Naive thymus-derived CD4-positive, alpha-beta T cell (primary cell): ENCODE data around the gene GIMAP6. TPM values are rescaled to one million over a fixed set of nuclear protein-coding genes. Genes with fewer than 3 reads are reported as not detected.
A peak's percentile ranks its signal among the peaks of the same experiment; 100 is the strongest.
"Not testable (repeated sequence)": the region's sequence is repeated elsewhere in the genome, so short reads cannot be mapped to it uniquely, and the experiment has no call there.

Source experiments
- ATAC-seq: fragments of 150-1000 bp; cut with Tn5 transposase; 2 replicates; pipeline ENCODE4 v1.10.0; 2021; ENCODE audit warnings: mild to moderate bottlenecking, moderate library complexity
- CTCF ChIA-PET: fragments of 350-600 bp; sonication (Branson Sonifier 250); formaldehyde crosslinking; loops from one replicate; lab custom pipeline; 2021; ENCODE audit warnings: antibody characterized with exemption; lab: Charles Lee
- POLR2A ChIA-PET: fragments of 350-600 bp; sonication (Branson Sonifier 250); formaldehyde crosslinking; loops from one replicate; lab custom pipeline; 2021; ENCODE audit warnings: antibody characterized with exemption, inconsistent platforms; lab: Charles Lee
- DNase-seq, 9 donors: peaks; one replicate each; pipeline versions ENCODE4 v3.0.0 to v3.0.0-alpha.2; 2020 to 2022; ENCODE audit warnings: mixed read lengths in 1 of 9
- H3K27ac ChIP-seq: one replicate; pipeline ENCODE4 v1.7.0; 2013; ENCODE audit warnings: mild to moderate bottlenecking, low read depth, low read length, moderate library complexity
- H3K27me3 ChIP-seq, 2 donors: one replicate each; pipeline ENCODE4 v1.7.0; 2013; ENCODE audit warnings: low read length in 2 of 2, mild to moderate bottlenecking in 2 of 2, moderate library complexity in 2 of 2; ENCODE audit not compliant: control insufficient read depth in 2 of 2, insufficient read depth in 2 of 2
- H3K36me3 ChIP-seq, 3 experiments: 1 replicate in 2 of 3; 2 replicates in 1 of 3; pipeline ENCODE4 v1.7.0; 2013; ENCODE audit warnings: low read length in 3 of 3, mild to moderate bottlenecking in 3 of 3, moderate library complexity in 1 of 3; ENCODE audit not compliant: insufficient read depth in 3 of 3, control insufficient read depth in 2 of 3
- H3K4me1 ChIP-seq, 2 donors: one replicate each; pipeline ENCODE4 v1.7.0; 2013; ENCODE audit warnings: low read length in 2 of 2, mild to moderate bottlenecking in 2 of 2, moderate library complexity in 1 of 2; ENCODE audit not compliant: control insufficient read depth in 2 of 2, insufficient read depth in 2 of 2
- H3K4me3 ChIP-seq: 2 replicates; pipeline ENCODE4 v1.7.0; 2013; ENCODE audit warnings: mild to moderate bottlenecking, low read length
- H3K9me3 ChIP-seq, 3 experiments: 1 replicate in 2 of 3; 2 replicates in 1 of 3; pipeline ENCODE4 v1.7.0; 2013; ENCODE audit warnings: low read length in 3 of 3; ENCODE audit not compliant: control insufficient read depth in 2 of 3
- H3K27ac Mint-ChIP-seq, 9 donors: one replicate each; pipeline ENCODE4 v1.8.0; 2020 to 2022; ENCODE audit warnings: mixed read lengths in 9 of 9, mild to moderate bottlenecking in 8 of 9, moderate library complexity in 5 of 9, inconsistent platforms in 2 of 9
- H3K27me3 Mint-ChIP-seq, 5 donors: one replicate each; pipeline ENCODE4 v1.8.0; 2021 to 2022; ENCODE audit warnings: mixed read lengths in 5 of 5, mild to moderate bottlenecking in 1 of 5
- H3K36me3 Mint-ChIP-seq, 5 donors: one replicate each; pipeline ENCODE4 v1.8.0; 2020 to 2022; ENCODE audit warnings: mixed read lengths in 5 of 5, mild to moderate bottlenecking in 3 of 5, inconsistent platforms in 1 of 5
- H3K4me1 Mint-ChIP-seq, 7 donors: one replicate each; pipeline ENCODE4 v1.8.0; 2020 to 2022; ENCODE audit warnings: mixed read lengths in 7 of 7, mild to moderate bottlenecking in 3 of 7, inconsistent platforms in 1 of 7
- H3K4me3 Mint-ChIP-seq, 10 donors: one replicate each; pipeline ENCODE4 v1.8.0; 2020 to 2022; ENCODE audit warnings: mild to moderate bottlenecking in 10 of 10, mixed read lengths in 10 of 10, moderate library complexity in 6 of 10, inconsistent platforms in 2 of 10
- H3K9me3 Mint-ChIP-seq, 11 donors: one replicate each; pipeline ENCODE4 v1.8.0; 2020 to 2022; ENCODE audit warnings: mixed read lengths in 11 of 11, mild to moderate bottlenecking in 4 of 11, inconsistent platforms in 1 of 11, moderate library complexity in 1 of 11
- intact Hi-C, 2 donors: fragments of 100-400 bp; cut with micrococcal nuclease; formaldehyde crosslinking; loops; one replicate each; pipeline ENCODE4 v1.15.1; 2023
- polyA plus RNA-seq, 2 donors: library from polyadenylated mRNA; unstranded; fragments of 300-500 nt; fragmentation: Illumina TruSeq; gene quantifications; one replicate each; pipeline ENCODE4 v1.2.3, GENCODE V29; 2021
- total RNA-seq, 6 experiments: library from RNA in 5 of 6; stranded (reverse) in 5 of 6; gene quantifications; 1 replicate in 5 of 6; 2 replicates in 1 of 6; pipeline ENCODE4 v1.2.3 and lab custom pipeline; 2021 to 2026

Gene GIMAP6
- total and polyA plus RNA-seq, 7 experiments from 2014 or later: 40.3 to 188 (median 152) TPM

- Mint-ChIP-seq H3K27ac (peak overlapping the region; percentile 70 to 97 (median 88)), H3K4me1 (peaks cover 24 to 77% (median 67%) of the 10 kb centered on the region in 7 donors), H3K36me3 (peaks cover 20 to 66% (median 35%) of the 10 kb centered on the region in 5 donors), H3K4me3 (peak overlapping the region; percentile 17 to 54 (median 40)), H3K27me3 (no peaks in the 10 kb centered on the region), H3K9me3 (peaks cover 6 to 76% (median 44%) of the 10 kb centered on the region in 11 donors)
- Histone ChIP-seq H3K4me3 (no peak overlapping the region), H3K9me3 (peaks cover 7 to 39% (median 12%) of the 10 kb centered on the region in 3 experiments), H3K27ac (peak overlapping the region; percentile 56), H3K36me3 (peaks cover 0 to 10% (median 0%) of the 10 kb centered on the region in 3 experiments), H3K27me3 (no peaks in the 10 kb centered on the region), H3K4me1 (peaks cover 16 to 24% of the 10 kb centered on the region in 2 donors)
- POLR2A ChIA-PET: interaction anchor here (0.9 to 8.6 kb wide), 8 partner anchors 16 to 171 kb away, joined by 3 to 71 read pairs (median 4); partner anchors contain the start of genes GIMAP4, GIMAP6 and GIMAP7
- intact Hi-C loops: no loop called here
- ATAC-seq (no peak), DNase-seq (no peak)
- CTCF ChIA-PET: no interaction called here
Measured at GRCh38 chr7:150585199-150585598, 47.0 kb downstream of the GIMAP6 start.

- H3K27ac ChIP-seq: no peak overlapping the region
- intact Hi-C loops: loop anchor here in 1 of 2 donors (5.0 kb wide), 1 partner anchor 34 kb away; no protein-coding TSS in a partner anchor
- DNase-seq (no peak), ATAC-seq (no peak)
- no peak overlapping the region for H3K4me3 ChIP-seq
- peaks cover 7 to 44% (median 13%) of the 10 kb centered on the region in 3 experiments for H3K9me3 ChIP-seq
- H3K36me3 Mint-ChIP-seq: peaks cover 41 to 91% (median 63%) of the 10 kb centered on the region in 5 donors
- CTCF ChIA-PET: interaction anchor here (0.7 to 1.0 kb wide), 3 partner anchors 10 to 102 kb away, joined by 3 read pairs; no protein-coding TSS in a partner anchor
- POLR2A ChIA-PET: interaction anchor here (0.7 to 8.6 kb wide), 13 partner anchors 11 to 175 kb away, joined by 3 to 71 read pairs (median 5); partner anchors contain the start of genes GIMAP4 and GIMAP5
- H3K27me3 Mint-ChIP-seq: no peaks in the 10 kb centered on the region
- no peaks in the 10 kb centered on the region for H3K27me3 ChIP-seq
- peaks cover 11 to 83% (median 71%) of the 10 kb centered on the region in 7 donors for H3K4me1 Mint-ChIP-seq
- peak overlapping the region in 8 of 9 donors; percentile 5 to 78 (median 66) for H3K27ac Mint-ChIP-seq
- peaks cover 0 to 10% (median 0%) of the 10 kb centered on the region in 3 experiments for H3K36me3 ChIP-seq
- H3K4me3 Mint-ChIP-seq: peak overlapping the region in 2 of 10 donors; percentile 16 to 40
- H3K4me1 ChIP-seq: peaks cover 1 to 5% of the 10 kb centered on the region in 2 donors
- H3K9me3 Mint-ChIP-seq: peaks cover 0 to 98% (median 67%) of the 10 kb centered on the region in 11 donors
Measured at GRCh38 chr7:150580638-150581394, 51.4 kb downstream of the GIMAP6 start.

- H3K27ac Mint-ChIP-seq: peak overlapping the region in 8 of 9 donors; percentile 23 to 78 (median 73)
- H3K36me3 ChIP-seq: peaks cover 0 to 10% (median 0%) of the 10 kb centered on the region in 3 experiments
- peaks cover 10 to 81% (median 70%) of the 10 kb centered on the region in 7 donors for H3K4me1 Mint-ChIP-seq
- peak in 6 of 9 donors; percentile 48 to 71 (median 56) for DNase-seq
- not testable (repeated sequence) for H3K4me3 ChIP-seq, ATAC-seq, H3K4me1 ChIP-seq, H3K27me3 ChIP-seq, H3K27ac ChIP-seq, H3K27me3 Mint-ChIP-seq
- H3K9me3 Mint-ChIP-seq: peaks cover 0 to 100% (median 72%) of the 10 kb centered on the region in 11 donors
- ChIA-PET CTCF (interaction anchor here (0.6 to 1.0 kb wide), 2 partner anchors 37 to 61 kb away, joined by 3 read pairs; no protein-coding TSS in a partner anchor), POLR2A (interaction anchor here (0.6 to 8.6 kb wide), 10 partner anchors 11 to 121 kb away, joined by 3 to 71 read pairs (median 3); partner anchors contain the start of genes GIMAP4 and GIMAP6)
- H3K9me3 ChIP-seq: peaks cover 7 to 44% (median 13%) of the 10 kb centered on the region in 3 experiments
- intact Hi-C loops: loop anchor here in 1 of 2 donors (5.0 kb wide), 1 partner anchor 33 kb away; no protein-coding TSS in a partner anchor
- peaks cover 41 to 94% (median 67%) of the 10 kb centered on the region in 5 donors for H3K36me3 Mint-ChIP-seq
- peak overlapping the region in 4 of 10 donors; percentile 14 to 40 (median 32) for H3K4me3 Mint-ChIP-seq
Measured at GRCh38 chr7:150579979-150580637, 52.1 kb downstream of the GIMAP6 start.

Other genes with a start within 250 kb of the GIMAP6 start
- 10 to 100 TPM; 13.8 to 69.7 (median 52.5) TPM for gene GIMAP8, start 181.8 kb downstream of the GIMAP6 start, total RNA-seq
- 10 to 100 TPM; 26.0 to 56.5 TPM for gene GIMAP8, start 181.8 kb downstream of the GIMAP6 start, polyA plus RNA-seq
- gene GIMAP7, start 117.5 kb downstream of the GIMAP6 start, total RNA-seq: 100 to 1,000 TPM in 3 of 5 experiments, 10 to 100 TPM in 2; 66.3 to 555 (median 321) TPM
- gene GIMAP7, start 117.5 kb downstream of the GIMAP6 start, polyA plus RNA-seq: 1,000 to 10,000 TPM in 1 of 2 donors, 100 to 1,000 TPM in 1; 772 to 1,293 TPM
- 100 to 1,000 TPM in 4 of 5 experiments, 10 to 100 TPM in 1; 74.9 to 413 (median 406) TPM for gene GIMAP4, start 65.0 kb downstream of the GIMAP6 start, total RNA-seq
- 100 to 1,000 TPM; 405 to 762 TPM for gene GIMAP4, start 65.0 kb downstream of the GIMAP6 start, polyA plus RNA-seq
- 100 to 1,000 TPM in 3 of 5 experiments, 10 to 100 TPM in 2; 79.4 to 286 (median 122) TPM for gene GIMAP2, start 53.3 kb upstream of the GIMAP6 start, total RNA-seq
- gene GIMAP2, start 53.3 kb upstream of the GIMAP6 start, polyA plus RNA-seq: 100 to 1,000 TPM; 150 to 153 TPM
- 100 to 1,000 TPM in 2 of 5 experiments, 10 to 100 TPM in 3; 23.3 to 124 (median 32.6) TPM for gene GIMAP1, start 84.2 kb upstream of the GIMAP6 start, total RNA-seq
- 100 to 1,000 TPM in 1 of 2 donors, 10 to 100 TPM in 1; 75.4 to 104 TPM for gene GIMAP1, start 84.2 kb upstream of the GIMAP6 start, polyA plus RNA-seq
- gene GIMAP5, start 105.0 kb upstream of the GIMAP6 start, total RNA-seq: 100 to 1,000 TPM in 3 of 5 experiments, 10 to 100 TPM in 2; 58.1 to 422 (median 214) TPM
- 100 to 1,000 TPM; 570 to 819 TPM for gene GIMAP5, start 105.0 kb upstream of the GIMAP6 start, polyA plus RNA-seq
- 1 to 10 TPM in 3 of 5 experiments, not detected in 2; 2.0 to 7.1 (median 2.8) TPM for gene TMEM176B, start 168.0 kb upstream of the GIMAP6 start, total RNA-seq
- under 1 TPM in 1 of 2 donors, not detected in 1; 0.53 TPM for gene TMEM176B, start 168.0 kb upstream of the GIMAP6 start, polyA plus RNA-seq
- 1 to 10 TPM in 3 of 5 experiments, not detected in 2; 1.3 to 4.4 (median 1.8) TPM for gene TMEM176A, start 168.4 kb upstream of the GIMAP6 start, total RNA-seq
- under 1 TPM; 0.35 to 0.38 TPM for gene TMEM176A, start 168.4 kb upstream of the GIMAP6 start, polyA plus RNA-seq
- under 1 TPM in 1 of 5 experiments, not detected in 4; 0.56 TPM for gene AOC1, start 220.1 kb upstream of the GIMAP6 start, total RNA-seq
- gene AOC1, start 220.1 kb upstream of the GIMAP6 start, polyA plus RNA-seq: not detected